ENCODE results near the gene MAK. TPM values are rescaled to one million over a fixed set of nuclear protein-coding genes. Genes with fewer than 3 reads are reported as not detected.

The MAK gene
- total and polyA plus RNA-seq, 4 donors = 1.0 to 4.6 (median 2.7) TPM

DNA sequence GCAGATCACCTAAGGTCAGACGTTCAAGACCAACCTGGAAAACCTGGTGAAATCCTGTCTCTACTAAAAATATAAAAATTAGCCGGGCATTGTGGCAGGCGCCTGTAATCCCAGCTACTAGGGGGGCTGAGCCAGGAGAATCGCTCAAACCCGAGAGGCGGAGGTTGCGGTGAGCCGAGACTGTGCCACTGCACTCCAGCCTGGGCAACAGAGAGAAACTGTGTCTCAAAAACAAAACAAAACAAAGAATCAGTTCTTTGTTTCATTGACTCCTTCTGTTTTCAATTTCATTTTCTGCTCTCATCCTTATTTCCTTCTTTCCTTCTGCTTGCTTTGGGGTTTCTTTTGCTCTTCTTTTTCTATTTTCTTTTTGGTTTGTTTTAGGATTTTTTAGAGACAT lies 124.4 kb downstream of the MAK start:
- Histone ChIP-seq H3K27ac (ENCODE audit: low read depth in 1 of 2, low read length in 1 of 2) (no peak overlapping the region), H3K9me3 (ENCODE audit: control insufficient read depth in 4 of 4, insufficient read depth in 3 of 4, low read length in 3 of 4) (no peaks in the 10 kb centered on the region), H3K4me1 (ENCODE audit: control insufficient read depth in 5 of 5, insufficient read depth in 5 of 5, low read length in 5 of 5) (no peaks in the 10 kb centered on the region), H3K36me3 (ENCODE audit: control insufficient read depth in 4 of 4, insufficient read depth in 4 of 4, low read length in 4 of 4) (peaks cover 0 to 3% (median 1%) of the 10 kb centered on the region in 4 donors), H3K4me3 (no peak overlapping the region), H3K27me3 (ENCODE audit: control insufficient read depth in 3 of 3, insufficient read depth in 3 of 3, low read length in 2 of 3) (no peaks in the 10 kb centered on the region), H3K9ac (ENCODE audit: insufficient read depth in 1 of 2, low read length in 2 of 2) (no peak overlapping the region)
- WGBS, 2 donors = 92 to 97% methylated on average over 8 of the region's 8 CpGs
- TF ChIP-seq, protein P1, sequence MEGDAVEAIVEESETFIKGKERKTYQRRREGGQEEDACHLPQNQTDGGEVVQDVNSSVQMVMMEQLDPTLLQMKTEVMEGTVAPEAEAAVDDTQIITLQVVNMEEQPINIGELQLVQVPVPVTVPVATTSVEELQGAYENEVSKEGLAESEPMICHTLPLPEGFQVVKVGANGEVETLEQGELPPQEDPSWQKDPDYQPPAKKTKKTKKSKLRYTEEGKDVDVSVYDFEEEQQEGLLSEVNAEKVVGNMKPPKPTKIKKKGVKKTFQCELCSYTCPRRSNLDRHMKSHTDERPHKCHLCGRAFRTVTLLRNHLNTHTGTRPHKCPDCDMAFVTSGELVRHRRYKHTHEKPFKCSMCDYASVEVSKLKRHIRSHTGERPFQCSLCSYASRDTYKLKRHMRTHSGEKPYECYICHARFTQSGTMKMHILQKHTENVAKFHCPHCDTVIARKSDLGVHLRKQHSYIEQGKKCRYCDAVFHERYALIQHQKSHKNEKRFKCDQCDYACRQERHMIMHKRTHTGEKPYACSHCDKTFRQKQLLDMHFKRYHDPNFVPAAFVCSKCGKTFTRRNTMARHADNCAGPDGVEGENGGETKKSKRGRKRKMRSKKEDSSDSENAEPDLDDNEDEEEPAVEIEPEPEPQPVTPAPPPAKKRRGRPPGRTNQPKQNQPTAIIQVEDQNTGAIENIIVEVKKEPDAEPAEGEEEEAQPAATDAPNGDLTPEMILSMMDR (IDR thresholded peaks at IDR 0.05; ENCODE audit: control extremely low read depth, extremely low read depth) = no peak
- ATAC-seq (ENCODE audit: insufficient read depth, low FRiP score) = no peak
- no peak for DNase-seq

Small RNAs within 50 kb of the gene (small RNA-seq; reads per million reads assigned to genes)
- gene RNA5SP203 (ENCODE audit: low replicate concordance) = not detected

Other genes starting within 250 kb of the MAK start
- 1 to 10 TPM; 1.3 to 3.5 TPM for gene C6orf52, start 143.9 kb downstream of the MAK start, total RNA-seq
- gene C6orf52, start 143.9 kb downstream of the MAK start, polyA plus RNA-seq = 1 to 10 TPM; 1.3 to 2.5 TPM
- 10 to 100 TPM in 1 of 2 donors, 1 to 10 TPM in 1; 6.1 to 10.7 TPM for gene PAK1IP1, start 143.6 kb downstream of the MAK start, total RNA-seq
- 10 to 100 TPM; 11.3 to 16.9 TPM for gene PAK1IP1, start 143.6 kb downstream of the MAK start, polyA plus RNA-seq
- gene TMEM14C, start 115.5 kb downstream of the MAK start, total RNA-seq = 10 to 100 TPM; 52.8 to 78.7 TPM
- gene TMEM14C, start 115.5 kb downstream of the MAK start, polyA plus RNA-seq = 100 to 1,000 TPM in 1 of 2 donors, 10 to 100 TPM in 1; 77.9 to 173 TPM
- gene TMEM14B, start 90.7 kb downstream of the MAK start, total RNA-seq = 10 to 100 TPM; 47.2 to 77.6 TPM
- gene TMEM14B, start 90.7 kb downstream of the MAK start, polyA plus RNA-seq = 100 to 1,000 TPM in 1 of 2 donors, 10 to 100 TPM in 1; 45.6 to 112 TPM
- not detected for gene GCM2, start 43.5 kb upstream of the MAK start, total RNA-seq
- gene GCM2, start 43.5 kb upstream of the MAK start, polyA plus RNA-seq = not detected
- 1 to 10 TPM in 1 of 2 donors, under 1 TPM in 1; 0.49 to 5.3 TPM for gene SYCP2L, start 48.5 kb upstream of the MAK start, total RNA-seq
- under 1 TPM; 0.49 to 0.89 TPM for gene SYCP2L, start 48.5 kb upstream of the MAK start, polyA plus RNA-seq
- gene ELOVL2, start 205.8 kb upstream of the MAK start, total RNA-seq = 1 to 10 TPM in 1 of 2 donors, under 1 TPM in 1; 0.31 to 2.8 TPM
- gene ELOVL2, start 205.8 kb upstream of the MAK start, polyA plus RNA-seq = under 1 TPM; 0.16 to 0.18 TPM